Measurements from ENCODE around the gene AFDN.

Gene AFDN

GRCh38 chr6:167826896-167827582 is at the start of gene AFDN:
TSS of gene AFDN (plus strand) at chr6:167826911. CDS start at chr6:167827133, 222 bp downstream.
- DNase-seq = no peak

GRCh38 chr6:167778497-167779128 is 48.1 kb upstream of the AFDN start:
- no peak for DNase-seq

- DNase-seq = no peak
Observed at GRCh38 chr6:167779129-167779992, 47.4 kb upstream of the AFDN start.

GRCh38 chr6:167779993-167780655 is 46.6 kb upstream of the AFDN start:
- DNase-seq = no peak

- no peak for DNase-seq
Observed at GRCh38 chr6:167781066-167781767, 45.5 kb upstream of the AFDN start.

- no peak for DNase-seq
Observed at GRCh38 chr6:167781868-167782267, 44.8 kb upstream of the AFDN start.

GRCh38 chr6:167782698-167783517 is 43.8 kb upstream of the AFDN start:
- no peak for DNase-seq

- no peak for DNase-seq
Observed at GRCh38 chr6:167786853-167787675, 39.6 kb upstream of the AFDN start.

- no peak for DNase-seq
Observed at GRCh38 chr6:167787896-167788562, 38.7 kb upstream of the AFDN start.

- DNase-seq = peak; percentile 51
Observed at GRCh38 chr6:167788563-167788903, 38.2 kb upstream of the AFDN start.

GRCh38 chr6:167789358-167789757 is 37.4 kb upstream of the AFDN start:
- DNase-seq = no peak

GRCh38 chr6:167791091-167791779 is 35.5 kb upstream of the AFDN start:
- DNase-seq = no peak

- DNase-seq = no peak
Observed at GRCh38 chr6:167791780-167792478, 34.8 kb upstream of the AFDN start.

- peak; percentile 39 for DNase-seq
Observed at GRCh38 chr6:167793421-167793820, 33.3 kb upstream of the AFDN start.

GRCh38 chr6:167794161-167795157 is 32.3 kb upstream of the AFDN start:
- no peak for DNase-seq

- peak; percentile 13 for DNase-seq
Observed at GRCh38 chr6:167795321-167795811, 31.3 kb upstream of the AFDN start.

GRCh38 chr6:167795874-167796191 is 30.9 kb upstream of the AFDN start:
- no peak for DNase-seq
